Measurements from ENCODE around the gene DAPK1.

DNA sequence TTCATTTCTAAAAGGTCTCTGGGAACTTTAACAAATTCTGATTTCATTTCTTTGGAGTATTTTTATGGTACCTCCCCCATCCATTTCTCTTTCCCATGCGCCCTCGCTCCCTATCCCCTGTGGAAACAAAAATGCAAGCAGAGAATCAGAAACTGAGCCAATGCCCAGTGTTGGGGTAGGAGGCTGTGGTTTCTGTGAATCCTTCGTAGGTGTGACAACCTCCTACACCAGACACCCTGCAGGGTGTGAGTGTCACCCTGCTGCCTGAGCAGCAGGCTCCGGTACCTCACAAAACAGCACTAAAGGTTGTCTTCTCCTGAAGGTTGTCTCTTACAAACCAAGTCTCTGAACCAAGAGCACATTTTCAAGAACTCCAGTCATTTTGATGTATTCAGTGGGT, 124.4 kb downstream of the DAPK1 start:
- TF ChIP-seq, protein P1, sequence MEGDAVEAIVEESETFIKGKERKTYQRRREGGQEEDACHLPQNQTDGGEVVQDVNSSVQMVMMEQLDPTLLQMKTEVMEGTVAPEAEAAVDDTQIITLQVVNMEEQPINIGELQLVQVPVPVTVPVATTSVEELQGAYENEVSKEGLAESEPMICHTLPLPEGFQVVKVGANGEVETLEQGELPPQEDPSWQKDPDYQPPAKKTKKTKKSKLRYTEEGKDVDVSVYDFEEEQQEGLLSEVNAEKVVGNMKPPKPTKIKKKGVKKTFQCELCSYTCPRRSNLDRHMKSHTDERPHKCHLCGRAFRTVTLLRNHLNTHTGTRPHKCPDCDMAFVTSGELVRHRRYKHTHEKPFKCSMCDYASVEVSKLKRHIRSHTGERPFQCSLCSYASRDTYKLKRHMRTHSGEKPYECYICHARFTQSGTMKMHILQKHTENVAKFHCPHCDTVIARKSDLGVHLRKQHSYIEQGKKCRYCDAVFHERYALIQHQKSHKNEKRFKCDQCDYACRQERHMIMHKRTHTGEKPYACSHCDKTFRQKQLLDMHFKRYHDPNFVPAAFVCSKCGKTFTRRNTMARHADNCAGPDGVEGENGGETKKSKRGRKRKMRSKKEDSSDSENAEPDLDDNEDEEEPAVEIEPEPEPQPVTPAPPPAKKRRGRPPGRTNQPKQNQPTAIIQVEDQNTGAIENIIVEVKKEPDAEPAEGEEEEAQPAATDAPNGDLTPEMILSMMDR (IDR thresholded peaks at IDR 0.05; ENCODE audit: extremely low read depth in 1 of 2, insufficient read depth in 1 of 2, low read depth in 1 of 2, low read length in 2 of 2), result no peak
- no peak for TF ChIP-seq GATA2 (IDR thresholded peaks at IDR 0.05; ENCODE audit: insufficient read depth, insufficient read length, low read depth, low read length)
